ENCODE measurements around the gene HACD2.

GRCh38 chr3:123543950-123544349, 40.9 kb downstream of the HACD2 start:
- TF ChIP-seq CTCF (IDR thresholded peaks at IDR 0.05) (no peak), POLR2A (IDR thresholded peaks at IDR 0.05) (no peak)

All from adrenal gland (tissue), 5 donors.